HepG2 (cell line): Measurements from ENCODE around the gene APOM. TPM values are rescaled to one million over a fixed set of nuclear protein-coding genes. Genes with fewer than 3 reads are reported as not detected.

Experiments
- BCL6 ChIP-seq: IDR thresholded peaks from 2 replicates; pipeline ENCODE4 v1.6.1; 2016; ENCODE audit warnings: missing genetic modification reagents, missing compliant biosample characterization
- CEBPB ChIP-seq: IDR thresholded peaks from 2 replicates; pipeline ENCODE4 v1.6.1; 2011; ENCODE audit warnings: low read depth, low read length, improper control_type of control experiment, borderline replicate concordance
- EHMT2 ChIP-seq: fragments of 200-600 bp; sonication (generic); IDR thresholded peaks from 2 replicates; pipeline ENCODE4 v1.7.0; 2017; ENCODE audit warnings: antibody characterized with exemption, low read depth, low read length, borderline replicate concordance
- HNF4A ChIP-seq: sonication (generic); formaldehyde crosslinking; IDR thresholded peaks from 2 replicates; pipeline ENCODE4 v1.4.0; 2020; ENCODE audit warnings: missing genetic modification reagents
- IKZF4 ChIP-seq: sonication (generic); formaldehyde crosslinking; IDR thresholded peaks from 2 replicates; pipeline ENCODE4 v1.5.1; 2020; ENCODE audit warnings: borderline replicate concordance, mild to moderate bottlenecking, low read depth, missing genetic modification reagents; ENCODE audit errors: not compliant biosample characterization
- KLF16 ChIP-seq, 2 experiments: sonication (generic) in 1 of 2; formaldehyde crosslinking in 1 of 2; IDR thresholded peaks; 2 replicates each; pipeline versions ENCODE4 v1.6.1 to v1.8.0; 2016 to 2023; ENCODE audit warnings: missing genetic modification reagents in 2 of 2, missing compliant biosample characterization in 1 of 2
- NFE2L2 ChIP-seq: fragments of 150-350 bp; IDR thresholded peaks from 2 replicates; pipeline ENCODE4 v1.6.1; 2014; ENCODE audit warnings: low read length
- NFRKB ChIP-seq: fragments of 450-650 bp; IDR thresholded peaks from 2 replicates; pipeline ENCODE4 v1.6.1; 2017
- PTBP1 ChIP-seq: fragments of 200-400 bp; formaldehyde crosslinking; IDR thresholded peaks from 2 replicates; pipeline ENCODE4 v1.6.1; 2018; ENCODE audit warnings: low read length, low read depth; ENCODE audit not compliant: poor library complexity, severe bottlenecking
- REXO4 ChIP-seq: sonication (generic); formaldehyde crosslinking; IDR thresholded peaks from 2 replicates; pipeline ENCODE4 v1.8.0; 2022; ENCODE audit warnings: missing genetic modification reagents, mild to moderate bottlenecking, borderline replicate concordance
- RFXAP ChIP-seq: sonication (generic); formaldehyde crosslinking; IDR thresholded peaks from 2 replicates; pipeline ENCODE4 v1.4.0; 2020; ENCODE audit warnings: missing genetic modification reagents, borderline replicate concordance
- SALL2 ChIP-seq: sonication (generic); formaldehyde crosslinking; IDR thresholded peaks from 2 replicates; pipeline ENCODE4 v1.8.1; 2023; ENCODE audit warnings: mild to moderate bottlenecking, missing genetic modification reagents, inconsistent platforms
- SMARCE1 ChIP-seq: fragments of 450-650 bp; IDR thresholded peaks from 2 replicates; pipeline ENCODE4 v1.6.1; 2017; ENCODE audit warnings: borderline replicate concordance
- SOX13 ChIP-seq, 3 experiments: fragments of 450-650 bp in 1 of 3; sonication (generic) in 1 of 3; formaldehyde crosslinking in 1 of 3; IDR thresholded peaks in 2 of 3; conservative IDR thresholded peaks in 1 of 3; 2 replicates each; pipeline versions ENCODE4 v1.5.0 to v1.6.1; 2016 to 2020; ENCODE audit warnings: antibody characterized with exemption in 1 of 3, mild to moderate bottlenecking in 1 of 3, missing compliant biosample characterization in 1 of 3, missing genetic modification reagents in 1 of 3, moderate library complexity in 1 of 3
- SRY ChIP-seq: sonication (generic); formaldehyde crosslinking; IDR thresholded peaks from 2 replicates; pipeline ENCODE4 v1.8.0; 2022; ENCODE audit warnings: mild to moderate bottlenecking, missing genetic modification reagents
- TAF15 ChIP-seq: fragments of 200-400 bp; formaldehyde crosslinking; IDR thresholded peaks from one replicate; pipeline ENCODE4 v1.6.1; 2018; ENCODE audit warnings: mild to moderate bottlenecking, low read depth, low read length; ENCODE audit not compliant: poor library complexity, severe bottlenecking
- TFDP2 ChIP-seq: sonication (generic); formaldehyde crosslinking; IDR thresholded peaks from 2 replicates; pipeline ENCODE4 v1.4.0; 2020; ENCODE audit warnings: missing genetic modification reagents
- YY1 ChIP-seq: IDR thresholded peaks from 2 replicates; pipeline ENCODE4 v1.6.1; 2011; ENCODE audit warnings: low read length, low read depth, moderate library complexity, mild to moderate bottlenecking; ENCODE audit not compliant: insufficient read depth, insufficient replicate concordance
- ZBTB7A ChIP-seq: sonication (generic); formaldehyde crosslinking; IDR thresholded peaks from 2 replicates; pipeline ENCODE4 v1.8.0; 2022; ENCODE audit warnings: mild to moderate bottlenecking, missing genetic modification reagents
- ZFP62 ChIP-seq: sonication (generic); formaldehyde crosslinking; IDR thresholded peaks from 2 replicates; pipeline ENCODE4 v1.4.0; 2020; ENCODE audit warnings: missing genetic modification reagents
- ZMYM2 ChIP-seq: sonication (generic); formaldehyde crosslinking; IDR thresholded peaks from 2 replicates; pipeline ENCODE4 v1.8.0; 2022; ENCODE audit warnings: mild to moderate bottlenecking, missing genetic modification reagents
- ZNF180 ChIP-seq: sonication (generic); formaldehyde crosslinking; IDR thresholded peaks from 2 replicates; pipeline ENCODE4 v1.4.0; 2020; ENCODE audit warnings: low read depth, missing genetic modification reagents, borderline replicate concordance
- ZNF317 ChIP-seq: sonication (generic); formaldehyde crosslinking; IDR thresholded peaks from 2 replicates; pipeline ENCODE4 v1.5.0; 2020; ENCODE audit warnings: mild to moderate bottlenecking, missing genetic modification reagents
- ZNF510 ChIP-seq: sonication (generic); formaldehyde crosslinking; IDR thresholded peaks from 2 replicates; pipeline ENCODE4 v1.4.0; 2020; ENCODE audit warnings: low read depth, mild to moderate bottlenecking, missing genetic modification reagents
- ZNF513 ChIP-seq: sonication (generic); formaldehyde crosslinking; conservative IDR thresholded peaks from 2 replicates; pipeline ENCODE4 v1.5.0; 2020; ENCODE audit warnings: missing genetic modification reagents
- ZNF546 ChIP-seq: sonication (generic); formaldehyde crosslinking; conservative IDR thresholded peaks from 2 replicates; pipeline ENCODE4 v1.8.1; 2023; ENCODE audit warnings: mild to moderate bottlenecking, missing genetic modification reagents
- ZNF549 ChIP-seq: sonication (generic); formaldehyde crosslinking; IDR thresholded peaks from 2 replicates; pipeline ENCODE4 v1.5.0; 2020; ENCODE audit warnings: missing genetic modification reagents
- ZNF564 ChIP-seq: sonication (generic); formaldehyde crosslinking; IDR thresholded peaks from 2 replicates; pipeline ENCODE4 v1.8.1; 2023; ENCODE audit warnings: mild to moderate bottlenecking, missing genetic modification reagents
- polyA plus RNA-seq, 8 experiments: library from polyadenylated mRNA; depleted of rRNA in 3 of 8; stranded (reverse) in 7 of 8; unstranded in 1 of 8; fragments of >200 nt; fragmentation: Illumina TruSeq in 4 of 8; extraction: Trizol in 4 of 8; gene quantifications; 2 replicates each; pipeline versions ENCODE4 v1.2.1 to v1.2.3, GENCODE V29; 2011 to 2016; ENCODE audit warnings: low read depth in 4 of 8, missing spikeins in 1 of 8, mixed read lengths in 1 of 8; ENCODE audit not compliant: insufficient read depth in 1 of 8
- total RNA-seq, 5 experiments: library from RNA; depleted of rRNA; stranded (reverse); fragments of >200 nt; fragmentation: Illumina TruSeq; extraction: Trizol; gene quantifications; 2 replicates each; pipeline ENCODE4 v1.2.3, GENCODE V29; 2016; ENCODE audit warnings: low read depth in 1 of 5

APOM gene
- total and polyA plus RNA-seq, 2 of the 13 experiments (the other 11 are each of a cell fraction or from before 2014, with no cell fraction given), result 98.2 to 1,140 TPM

GRCh38 chr6:31619805-31620585 lies 35.7 kb upstream of the APOM start (continued):
- no peak for TF ChIP-seq ZNF513 (CRISPR knock-in tag)
- TF ChIP-seq ZMYM2, result 0 out of 2 replicates have a peak, but pooled peaks have one; percentile 5
- TF ChIP-seq SALL2 (CRISPR knock-in tag), result peak; percentile 44; the same call in 1 of the 2 replicates
- TF ChIP-seq PTBP1, result no peak
- TF ChIP-seq ZNF510 (CRISPR knock-in tag), result peak; percentile 86; the same call in 1 of the 2 replicates
- TF ChIP-seq YY1, result peak; percentile 52
- no peak for TF ChIP-seq ZNF549
- TF ChIP-seq ZFP62 (CRISPR knock-in tag), result no peak
- no peak; the same call in 1 of the 2 replicates for TF ChIP-seq HNF4A (CRISPR knock-in tag)
- TF ChIP-seq REXO4 (CRISPR knock-in tag), result no peak
- peak; percentile 78 for TF ChIP-seq ZNF317 (CRISPR knock-in tag)
- 0 out of 2 replicates have a peak, but pooled peaks have one; percentile 17 for TF ChIP-seq SOX13 (IDR thresholded peaks at IDR 0.05)
- peak in 1 of 2 experiments; percentile 27; a peak in 1 of 4 replicates for TF ChIP-seq SOX13 (CRISPR knock-in tag; conservative IDR thresholded peaks at IDR 0.05 in 1 of 2, IDR thresholded peaks at IDR 0.05 in 1 of 2)
- TF ChIP-seq EHMT2, result no peak
- TF ChIP-seq ZNF546 (CRISPR knock-in tag), result no peak; the same call in 1 of the 2 replicates
- peak; percentile 76 for TF ChIP-seq SRY (CRISPR knock-in tag)
- no peak for TF ChIP-seq NFE2L2
- TF ChIP-seq BCL6, result no peak; the same call in 1 of the 2 replicates
- peak; percentile 79 for TF ChIP-seq IKZF4
- TF ChIP-seq ZNF564, result peak; percentile 73
- TF ChIP-seq ZBTB7A (CRISPR knock-in tag), result no peak
- no peak for TF ChIP-seq SMARCE1
- no peak for TF ChIP-seq ZNF180
- no peak for TF ChIP-seq NFRKB
- TF ChIP-seq KLF16 (CRISPR knock-in tag; IDR thresholded peaks at IDR 0.05), result peak in 1 of 2 experiments; percentile 42; a peak in 2 of 4 replicates
- TF ChIP-seq CEBPB, result peak; percentile 79
- TF ChIP-seq TAF15, result no peak
- TF ChIP-seq RFXAP (CRISPR knock-in tag), result peak; percentile 82
- peak; percentile 97 for TF ChIP-seq TFDP2 (CRISPR knock-in tag)
